Liver (tissue), 9 donors: ENCODE results near the gene CCDC187. TPM values are rescaled to one million over a fixed set of nuclear protein-coding genes. Genes with fewer than 3 reads are reported as not detected.

Experiments used
- DNase-seq: peaks from one replicate; pipeline ENCODE4 v3.0.0-alpha.2; 2017; ENCODE audit warnings: low spot score
- H3K27ac ChIP-seq, 2 donors: one replicate each; pipeline ENCODE4 v1.7.0; 2013; ENCODE audit warnings: inconsistent platforms in 2 of 2, low read length in 2 of 2, control low read depth in 1 of 2, low read depth in 1 of 2, mild to moderate bottlenecking in 1 of 2
- H3K27me3 ChIP-seq, 4 donors: one replicate each; pipeline versions ENCODE4 v1.6.1 to v1.7.0; 2013; ENCODE audit warnings: low read length in 3 of 4, inconsistent platforms in 1 of 4, mild to moderate bottlenecking in 1 of 4, moderate library complexity in 1 of 4; ENCODE audit not compliant: control insufficient read depth in 4 of 4, insufficient read depth in 4 of 4
- H3K36me3 ChIP-seq, 4 donors: one replicate each; pipeline versions ENCODE4 v1.6.1 to v1.7.0; 2013; ENCODE audit warnings: low read length in 3 of 4, mild to moderate bottlenecking in 3 of 4, low read depth in 1 of 4, moderate library complexity in 1 of 4; ENCODE audit not compliant: control insufficient read depth in 4 of 4, insufficient read depth in 3 of 4
- H3K4me1 ChIP-seq, 4 donors: one replicate each; pipeline versions ENCODE4 v1.6.1 to v1.7.0; 2013; ENCODE audit warnings: low read length in 3 of 4, mild to moderate bottlenecking in 3 of 4, moderate library complexity in 1 of 4; ENCODE audit not compliant: control insufficient read depth in 4 of 4, insufficient read depth in 4 of 4
- H3K4me3 ChIP-seq, 3 donors: one replicate each; pipeline versions ENCODE4 v1.6.1 to v1.7.0; 2013; ENCODE audit warnings: low read length in 3 of 3, control low read depth in 1 of 3, low read depth in 1 of 3, mild to moderate bottlenecking in 1 of 3
- H3K9ac ChIP-seq, 2 donors: one replicate each; pipeline ENCODE4 v1.7.0; 2013; ENCODE audit warnings: low read length in 2 of 2, mild to moderate bottlenecking in 2 of 2, moderate library complexity in 2 of 2, control low read depth in 1 of 2, low read depth in 1 of 2
- H3K9me3 ChIP-seq, 4 donors: one replicate each; pipeline versions ENCODE4 v1.6.1 to v1.7.0; 2013; ENCODE audit warnings: low read length in 3 of 4; ENCODE audit not compliant: control insufficient read depth in 4 of 4
- CTCF ChIP-seq: fragments of 150-350 bp; IDR thresholded peaks from 2 replicates; pipeline ENCODE4 v1.5.1; 2017; ENCODE audit warnings: improper control_type of control experiment, low read depth, low read length; ENCODE audit not compliant: missing input control
- EGR1 ChIP-seq, 2 donors: IDR thresholded peaks; 2 replicates each; pipeline ENCODE4 v1.6.1; 2016 to 2018; ENCODE audit warnings: antibody characterized with exemption in 2 of 2, low read depth in 2 of 2
- GABPA ChIP-seq, 2 donors: IDR thresholded peaks in 1 of 2; conservative IDR thresholded peaks in 1 of 2; 2 replicates each; pipeline ENCODE4 v1.6.1; 2016; ENCODE audit warnings: antibody characterized with exemption in 2 of 2, mild to moderate bottlenecking in 1 of 2, moderate library complexity in 1 of 2
- JUND ChIP-seq, 2 donors: IDR thresholded peaks; 2 replicates each; pipeline ENCODE4 v1.6.1; 2016; ENCODE audit warnings: antibody characterized with exemption in 2 of 2
- RAD21 ChIP-seq, 2 donors: IDR thresholded peaks; 2 replicates each; pipeline ENCODE4 v1.6.1; 2016; ENCODE audit warnings: antibody characterized with exemption in 2 of 2, mild to moderate bottlenecking in 2 of 2
- RXRA ChIP-seq, 2 donors: IDR thresholded peaks; 2 replicates each; pipeline ENCODE4 v1.6.1; 2017 to 2018; ENCODE audit warnings: antibody characterized with exemption in 2 of 2, mild to moderate bottlenecking in 1 of 2
- SP1 ChIP-seq: IDR thresholded peaks from 2 replicates; pipeline ENCODE4 v1.6.1; 2018; ENCODE audit warnings: antibody characterized with exemption, mild to moderate bottlenecking
- YY1 ChIP-seq: IDR thresholded peaks from 2 replicates; pipeline ENCODE4 v1.6.1; 2016; ENCODE audit warnings: antibody characterized with exemption, mild to moderate bottlenecking
- ZBTB33 ChIP-seq: IDR thresholded peaks from 2 replicates; pipeline ENCODE4 v1.6.1; 2016; ENCODE audit warnings: antibody characterized with exemption
- WGBS: extraction: QIAGEN DNeasy Blood & Tissue Kit; methylation state at CpG from one replicate; pipeline ENCODE4 v1.1.7; 2013; 5-methylcytosine and 5-hydroxymethylcytosine counted together
- polyA plus RNA-seq, 2 donors: library from polyadenylated mRNA; stranded (reverse) in 1 of 2; unstranded in 1 of 2; fragments of 200-250 nt in 1 of 2; fragments of >200 nt in 1 of 2; fragmentation: Nextera tagmentation in 1 of 2; extraction: Ambion mirVana in 1 of 2; gene quantifications; one replicate each; pipeline versions ENCODE4 v1.2.1 to v1.2.3, GENCODE V29; 2013 to 2015
- total RNA-seq, 2 donors: library from RNA; depleted of rRNA; stranded (reverse); fragments of >200 nt; gene quantifications; one replicate each; pipeline ENCODE4 v1.2.3, GENCODE V29; 2014
- TF ChIP-seq, protein P1 (sequence below): IDR thresholded peaks from 2 replicates; pipeline ENCODE4 v1.6.1; 2016; ENCODE audit warnings: antibody characterized with exemption, mild to moderate bottlenecking
- TF ChIP-seq, protein P2 (sequence below): IDR thresholded peaks from 2 replicates; pipeline ENCODE4 v1.6.1; 2016; ENCODE audit warnings: antibody characterized with exemption
- TF ChIP-seq, protein P3 (sequence below): IDR thresholded peaks from 2 replicates; pipeline ENCODE4 v1.6.1; 2016; ENCODE audit warnings: antibody characterized with exemption
- donor health status: healthy.
- donor health status: healthy.
- donor health status: healthy.
- donor health status: healthy.
- donor health status: healthy.

Gene CCDC187
- total and polyA plus RNA-seq, 4 donors: 0.05 TPM; not detected in 3

- no peak overlapping the region for H3K4me3 ChIP-seq
- WGBS: 91% methylated on average over 15 of the region's 15 CpGs
- TF ChIP-seq, protein P1, sequence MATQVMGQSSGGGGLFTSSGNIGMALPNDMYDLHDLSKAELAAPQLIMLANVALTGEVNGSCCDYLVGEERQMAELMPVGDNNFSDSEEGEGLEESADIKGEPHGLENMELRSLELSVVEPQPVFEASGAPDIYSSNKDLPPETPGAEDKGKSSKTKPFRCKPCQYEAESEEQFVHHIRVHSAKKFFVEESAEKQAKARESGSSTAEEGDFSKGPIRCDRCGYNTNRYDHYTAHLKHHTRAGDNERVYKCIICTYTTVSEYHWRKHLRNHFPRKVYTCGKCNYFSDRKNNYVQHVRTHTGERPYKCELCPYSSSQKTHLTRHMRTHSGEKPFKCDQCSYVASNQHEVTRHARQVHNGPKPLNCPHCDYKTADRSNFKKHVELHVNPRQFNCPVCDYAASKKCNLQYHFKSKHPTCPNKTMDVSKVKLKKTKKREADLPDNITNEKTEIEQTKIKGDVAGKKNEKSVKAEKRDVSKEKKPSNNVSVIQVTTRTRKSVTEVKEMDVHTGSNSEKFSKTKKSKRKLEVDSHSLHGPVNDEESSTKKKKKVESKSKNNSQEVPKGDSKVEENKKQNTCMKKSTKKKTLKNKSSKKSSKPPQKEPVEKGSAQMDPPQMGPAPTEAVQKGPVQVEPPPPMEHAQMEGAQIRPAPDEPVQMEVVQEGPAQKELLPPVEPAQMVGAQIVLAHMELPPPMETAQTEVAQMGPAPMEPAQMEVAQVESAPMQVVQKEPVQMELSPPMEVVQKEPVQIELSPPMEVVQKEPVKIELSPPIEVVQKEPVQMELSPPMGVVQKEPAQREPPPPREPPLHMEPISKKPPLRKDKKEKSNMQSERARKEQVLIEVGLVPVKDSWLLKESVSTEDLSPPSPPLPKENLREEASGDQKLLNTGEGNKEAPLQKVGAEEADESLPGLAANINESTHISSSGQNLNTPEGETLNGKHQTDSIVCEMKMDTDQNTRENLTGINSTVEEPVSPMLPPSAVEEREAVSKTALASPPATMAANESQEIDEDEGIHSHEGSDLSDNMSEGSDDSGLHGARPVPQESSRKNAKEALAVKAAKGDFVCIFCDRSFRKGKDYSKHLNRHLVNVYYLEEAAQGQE: no peak
- TF ChIP-seq JUND (IDR thresholded peaks at IDR 0.05) (no peak), YY1 (no peak), RXRA (IDR thresholded peaks at IDR 0.05) (no peak), CTCF (no peak), SP1 (no peak), RAD21 (IDR thresholded peaks at IDR 0.05) (no peak), EGR1 (IDR thresholded peaks at IDR 0.05; ENCODE audit: low read depth in 2 of 2) (no peak)
- TF ChIP-seq, protein P2, sequence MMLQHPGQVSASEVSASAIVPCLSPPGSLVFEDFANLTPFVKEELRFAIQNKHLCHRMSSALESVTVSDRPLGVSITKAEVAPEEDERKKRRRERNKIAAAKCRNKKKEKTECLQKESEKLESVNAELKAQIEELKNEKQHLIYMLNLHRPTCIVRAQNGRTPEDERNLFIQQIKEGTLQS: no peak
- TF ChIP-seq, protein P3, sequence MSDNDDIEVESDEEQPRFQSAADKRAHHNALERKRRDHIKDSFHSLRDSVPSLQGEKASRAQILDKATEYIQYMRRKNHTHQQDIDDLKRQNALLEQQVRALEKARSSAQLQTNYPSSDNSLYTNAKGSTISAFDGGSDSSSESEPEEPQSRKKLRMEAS: no peak
- H3K9me3 ChIP-seq: no peaks in the 10 kb centered on the region
- H3K9ac ChIP-seq: no peak overlapping the region
- no peaks in the 10 kb centered on the region for H3K4me1 ChIP-seq
- DNase-seq: no peak
- peaks cover 4 to 21% (median 6%) of the 10 kb centered on the region in 4 donors for H3K36me3 ChIP-seq
- H3K27me3 ChIP-seq: no peaks in the 10 kb centered on the region
- H3K27ac ChIP-seq: no peak overlapping the region
These were observed 83.7 kb downstream of the CCDC187 start for GRCh38 chr9:136220017-136220729.

DNA sequence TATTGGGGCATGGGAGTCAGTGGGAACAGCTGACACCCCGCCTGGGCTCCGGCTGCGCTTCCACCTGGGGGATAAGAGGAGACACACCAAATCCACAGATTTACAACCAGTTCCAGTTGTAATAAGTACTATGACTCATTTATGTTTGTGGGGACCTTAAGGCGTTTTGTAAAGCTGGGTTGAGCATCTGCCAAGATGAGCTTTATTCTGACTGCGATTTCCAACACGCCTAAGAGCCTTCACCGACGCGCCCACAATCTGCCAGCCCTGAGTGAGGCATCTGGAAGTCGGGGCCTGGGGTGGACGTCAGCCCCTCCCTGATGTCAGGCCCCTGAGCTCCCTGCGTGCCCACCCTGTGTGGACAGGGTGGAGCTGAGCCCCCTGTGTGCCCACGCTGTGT lies 84.6 kb downstream of the CCDC187 start:
- TF ChIP-seq JUND (IDR thresholded peaks at IDR 0.05): no peak
- no peak for TF ChIP-seq GABPA (IDR thresholded peaks at IDR 0.05 in 1 of 2, conservative IDR thresholded peaks at IDR 0.05 in 1 of 2)
- no peak for TF ChIP-seq RXRA (IDR thresholded peaks at IDR 0.05)
- TF ChIP-seq EGR1 (IDR thresholded peaks at IDR 0.05; ENCODE audit: low read depth in 2 of 2): no peak
- TF ChIP-seq ZBTB33: no peak
- 97% methylated on average over 13 of the region's 13 CpGs for WGBS
- no peak overlapping the region for H3K27ac ChIP-seq
- peaks cover 9 to 27% (median 10%) of the 10 kb centered on the region in 4 donors for H3K36me3 ChIP-seq
- H3K27me3 ChIP-seq: no peaks in the 10 kb centered on the region
- peaks cover 0 to 3% (median 0%) of the 10 kb centered on the region in 4 donors for H3K9me3 ChIP-seq
- no peak for DNase-seq
- H3K4me1 ChIP-seq: no peaks in the 10 kb centered on the region
- H3K9ac ChIP-seq: no peak overlapping the region
- no peak overlapping the region for H3K4me3 ChIP-seq
